GM18907 (cell line): ENCODE results near the gene SLC7A6.
A peak's percentile ranks its signal among the peaks of the same experiment; 100 is the strongest.
"Not testable (repeated sequence)": the region's sequence is repeated elsewhere in the genome, so short reads cannot be mapped to it uniquely, and the experiment has no call there.

Experiments used
- ATAC-seq: cut with Tn5 transposase; IDR thresholded peaks from one replicate; pipeline ENCODE4 v1.9.1; 2021; ENCODE audit warnings: mild to moderate bottlenecking, moderate library complexity; ENCODE audit not compliant: unreplicated experiment

The SLC7A6 gene

GRCh38 chr16:68281368-68282063, 17.2 kb downstream of the SLC7A6 start:
- no peak for ATAC-seq

DNA sequence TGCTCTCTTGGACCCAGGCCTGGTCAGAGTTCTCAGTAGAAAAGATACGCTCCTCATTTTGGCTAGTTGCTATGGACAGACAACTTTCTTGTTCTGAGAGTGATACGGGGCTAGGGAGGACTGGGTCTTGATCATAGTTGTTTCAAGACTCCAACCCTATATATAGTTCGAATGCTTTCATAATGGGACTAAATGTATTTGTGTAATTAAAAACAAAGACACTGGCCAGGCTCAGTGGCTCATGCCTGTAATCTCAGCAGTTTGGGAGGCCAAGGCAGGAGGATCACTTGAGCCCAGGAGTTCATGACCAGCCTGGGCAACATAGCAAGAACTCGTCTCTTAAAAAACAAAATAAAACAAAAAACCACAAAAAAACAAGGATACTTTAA, 17.7 kb downstream of the SLC7A6 start:
- ATAC-seq: no peak

DNA sequence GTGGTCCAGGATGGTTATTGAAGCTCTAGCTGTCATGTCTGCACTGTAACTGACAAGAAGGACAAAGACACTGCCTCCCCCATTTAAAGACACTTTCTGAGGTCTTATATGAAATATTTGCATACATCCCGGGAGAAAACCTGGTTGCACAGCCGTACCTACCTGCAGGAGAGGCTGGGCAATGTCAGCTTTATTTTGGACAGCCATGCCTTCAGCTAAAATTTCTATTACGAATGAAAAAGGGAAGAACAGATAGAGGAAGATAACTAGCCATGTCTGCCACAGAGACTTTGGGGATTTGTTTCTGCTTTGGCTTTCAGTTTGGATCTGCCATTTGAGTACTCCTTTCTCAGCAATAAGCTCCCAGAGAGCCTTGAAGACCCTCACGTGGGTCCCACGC, 19.0 kb downstream of the SLC7A6 start:
- no peak for ATAC-seq

GRCh38 chr16:68283801-68284598, 19.7 kb downstream of the SLC7A6 start:
- peak; percentile 50 for ATAC-seq

GRCh38 chr16:68284847-68285246, 20.5 kb downstream of the SLC7A6 start:
- ATAC-seq: peak; percentile 43

DNA sequence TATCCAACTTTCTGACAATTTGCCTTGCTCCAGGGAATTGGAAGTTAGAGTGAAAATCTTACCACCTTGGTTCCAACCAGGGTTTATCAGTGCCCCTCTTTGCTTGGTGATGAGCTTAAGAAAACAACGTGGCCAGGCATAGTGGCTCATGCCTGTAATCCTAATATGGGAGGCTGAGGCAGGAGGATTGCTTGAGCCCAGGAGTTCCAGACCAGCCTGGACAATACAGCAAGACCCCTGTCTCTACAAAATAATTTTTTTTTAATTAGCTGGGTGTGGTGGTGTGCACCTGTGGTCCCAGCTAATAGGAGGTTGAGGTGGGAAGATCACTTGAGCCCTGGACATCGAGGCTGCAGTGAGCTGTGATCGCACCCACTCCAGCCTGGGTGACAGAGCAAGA, 21.4 kb downstream of the SLC7A6 start:
- ATAC-seq: no peak

- no peak for ATAC-seq
These were observed 22.1 kb downstream of the SLC7A6 start for GRCh38 chr16:68286153-68287074.

DNA sequence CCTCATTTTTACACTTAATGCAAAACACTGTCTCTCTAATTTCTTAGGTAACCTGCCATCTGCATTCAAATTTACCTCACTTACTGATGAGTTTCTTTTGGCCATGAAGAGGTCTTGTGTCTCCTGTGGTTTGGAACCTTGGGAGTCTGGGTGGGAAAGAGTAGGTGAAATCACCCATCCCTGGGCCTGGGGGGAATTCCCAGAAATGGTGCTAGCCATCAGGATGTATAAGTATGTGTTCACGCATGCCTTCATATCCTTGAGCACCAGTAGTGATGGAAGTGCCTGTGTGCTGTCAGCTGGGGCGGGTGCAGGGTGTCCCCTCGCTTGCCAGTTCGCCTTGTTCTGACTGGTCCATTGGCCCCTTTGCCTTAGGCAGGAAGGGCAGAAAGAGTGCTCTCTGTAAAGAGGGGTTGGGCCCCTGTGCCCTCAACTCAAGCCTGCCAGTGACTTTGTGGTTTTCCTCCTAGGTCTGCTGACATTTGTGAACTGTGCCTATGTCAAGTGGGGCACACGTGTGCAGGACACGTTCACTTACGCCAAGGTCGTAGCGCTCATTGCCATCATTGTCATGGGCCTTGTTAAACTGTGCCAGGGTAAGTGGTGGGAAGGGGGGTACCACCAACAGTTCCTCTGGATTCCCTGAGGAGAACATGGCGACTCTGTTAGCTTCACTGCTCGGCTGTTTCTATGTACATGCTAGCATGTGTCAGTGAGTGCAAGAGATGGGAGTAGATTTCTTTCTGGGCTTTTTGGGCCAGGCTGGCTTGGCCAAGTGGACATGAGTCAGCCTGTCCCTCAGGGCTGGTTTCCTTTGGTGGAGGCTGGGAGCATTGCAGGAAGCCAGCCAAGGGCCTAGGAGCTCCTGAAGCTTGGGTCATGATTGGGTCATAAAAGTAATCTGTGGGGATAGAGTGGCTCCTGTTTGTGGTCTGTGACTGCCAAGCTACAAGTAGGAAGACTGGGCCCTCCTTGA, 23.2 kb downstream of the SLC7A6 start:
- ATAC-seq: no peak

GRCh38 chr16:68288252-68288650, 23.9 kb downstream of the SLC7A6 start:
- no peak for ATAC-seq

GRCh38 chr16:68288796-68289195, 24.5 kb downstream of the SLC7A6 start:
- ATAC-seq: not testable (repeated sequence)

- no peak for ATAC-seq
These were observed 24.9 kb downstream of the SLC7A6 start for GRCh38 chr16:68289202-68289601.

DNA sequence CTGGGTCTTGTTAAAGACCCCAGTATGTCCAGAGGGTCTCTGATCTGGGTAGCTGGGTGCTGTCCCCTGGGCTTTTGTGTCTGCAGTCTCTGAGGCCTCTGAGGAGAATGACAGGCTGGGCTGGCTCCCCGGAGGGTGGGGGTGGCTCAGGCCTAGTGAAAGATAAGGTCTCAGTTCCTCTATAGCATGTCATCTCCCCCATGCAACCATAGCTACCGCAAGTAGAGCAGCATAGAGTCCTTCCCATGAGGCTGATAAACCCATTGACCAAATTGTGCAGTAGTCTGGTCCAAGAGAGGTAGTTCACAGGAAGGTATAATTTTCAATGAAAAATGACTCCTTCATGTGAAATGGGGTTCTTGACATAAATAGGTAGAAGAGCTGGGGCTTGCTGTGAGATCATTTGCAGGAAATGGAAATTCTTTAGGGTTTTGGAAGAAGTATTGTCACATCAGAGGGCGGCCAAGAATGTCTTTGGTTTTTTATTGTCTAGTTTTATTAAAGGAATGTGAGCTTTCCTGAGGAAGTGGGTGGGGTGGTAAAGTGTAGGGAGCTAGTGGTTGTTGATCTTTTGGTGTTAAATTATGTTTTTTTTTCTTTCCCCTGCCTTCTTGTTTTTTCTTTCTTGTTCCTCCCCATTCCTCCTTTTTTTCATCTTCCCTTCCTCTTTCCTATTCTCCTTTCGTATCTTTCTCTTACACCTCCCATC, 25.4 kb downstream of the SLC7A6 start:
- peak; percentile 80 for ATAC-seq

DNA sequence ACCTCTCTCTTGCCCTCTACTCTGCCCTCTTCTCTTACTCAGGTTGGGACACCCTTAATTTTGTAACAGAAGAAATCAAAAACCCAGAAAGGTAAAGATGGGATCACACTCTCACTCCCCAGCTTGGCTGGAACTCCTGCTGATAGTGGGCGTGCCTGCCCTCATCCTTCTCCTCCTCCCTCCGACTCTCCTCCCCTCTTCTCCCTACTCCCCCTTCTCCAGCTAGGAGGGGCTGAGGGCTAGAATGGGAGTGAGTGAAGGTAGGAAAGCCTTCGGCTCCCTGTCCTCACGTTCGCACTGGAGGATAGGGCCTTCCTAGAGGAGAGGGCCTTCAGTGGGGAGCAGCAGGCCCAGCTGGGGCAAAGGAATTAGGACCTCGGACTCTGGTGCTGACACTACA, 26.1 kb downstream of the SLC7A6 start:
- no peak for ATAC-seq

- ATAC-seq: no peak
These were observed 26.9 kb downstream of the SLC7A6 start for GRCh38 chr16:68291227-68291626.

- no peak for ATAC-seq
These were observed 28.1 kb downstream of the SLC7A6 start for GRCh38 chr16:68292425-68292824.

GRCh38 chr16:68296291-68296690, 32.0 kb downstream of the SLC7A6 start:
- ATAC-seq: no peak

- ATAC-seq: no peak
These were observed 32.4 kb downstream of the SLC7A6 start for GRCh38 chr16:68296693-68297092.

- no peak for ATAC-seq
These were observed 33.6 kb downstream of the SLC7A6 start for GRCh38 chr16:68297908-68298307.

DNA sequence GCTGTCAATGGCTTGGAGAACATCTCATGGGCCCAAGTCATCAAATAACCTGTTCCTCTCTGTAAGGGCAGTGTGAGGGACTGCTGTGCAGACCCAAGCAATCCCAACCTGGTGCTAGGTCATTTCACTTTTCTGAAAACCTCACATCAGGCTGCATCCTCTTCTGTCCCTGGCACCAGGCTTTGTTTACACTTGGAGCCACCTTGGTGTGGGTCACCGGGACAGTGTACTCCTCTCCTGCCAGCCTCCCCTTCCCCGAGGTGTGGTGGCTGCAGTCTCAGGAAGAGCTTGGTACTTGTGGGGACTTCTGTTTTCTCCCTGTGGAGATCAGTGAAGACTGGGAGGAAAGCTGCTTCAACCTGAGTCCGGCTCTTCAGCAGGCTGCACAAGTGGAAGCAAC, 34.0 kb downstream of the SLC7A6 start:
- ATAC-seq: no peak
